Measurements from ENCODE around the gene RASA1. TPM values are rescaled to one million over a fixed set of nuclear protein-coding genes. Genes with fewer than 3 reads are reported as not detected.

RASA1 gene
- total and polyA plus RNA-seq, 10 donors = 13.4 to 54.0 (median 36.6) TPM

DNA sequence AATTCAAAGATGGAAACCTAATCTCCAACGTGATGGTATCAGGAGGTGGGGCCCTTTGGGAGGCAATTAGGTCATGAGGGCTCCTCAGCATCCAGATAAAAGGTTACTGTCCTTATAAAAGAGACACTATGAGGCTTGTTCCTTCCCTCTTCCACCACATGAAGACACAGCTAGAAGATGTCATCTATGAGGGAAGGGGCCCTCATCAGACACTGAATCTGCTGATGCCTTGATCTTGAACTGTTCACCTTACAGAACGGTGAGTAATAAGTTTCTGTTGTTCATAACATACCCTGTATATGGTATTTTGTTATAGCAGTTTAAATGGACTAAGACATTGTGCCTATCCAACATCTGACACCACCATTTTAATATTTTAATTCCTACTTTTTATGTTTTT is 164.8 kb downstream of the RASA1 start:
- no peak for TF ChIP-seq CTCF (IDR thresholded peaks at IDR 0.05 in 8 of 11, conservative IDR thresholded peaks at IDR 0.05 in 3 of 11)
- no peak for TF ChIP-seq POLR2AphosphoS5 (IDR thresholded peaks at IDR 0.05)
- no peak for TF ChIP-seq POLR2A (IDR thresholded peaks at IDR 0.05)
- DNase-seq = no peak
- WGBS, 5 donors = 48 to 67% (median 59%) methylated on average over 2 of the region's 2 CpGs
- Histone ChIP-seq H3K27me3 (replicated peaks in 1 of 7) (no peaks in the 10 kb centered on the region), H3K9me3 (no peaks in the 10 kb centered on the region), H3K36me3 (no peaks in the 10 kb centered on the region), H3K27ac (no peak overlapping the region), H3K4me1 (no peaks in the 10 kb centered on the region), H3K4me3 (no peak overlapping the region)
- intact Hi-C loops (cut with DNase I; ENCODE audit: low total_unique reads) = no loop called here

GRCh38 chr5:87433945-87434344 is 166.3 kb downstream of the RASA1 start:
- whole genome bisulfite sequencing, 5 donors = 68 to 87% (median 81%) methylated on average over 1 of the region's 1 CpG
- Histone ChIP-seq H3K36me3 (no peaks in the 10 kb centered on the region), H3K27me3 (replicated peaks in 1 of 7) (no peaks in the 10 kb centered on the region), H3K4me3 (no peak overlapping the region), H3K27ac (no peak overlapping the region), H3K4me1 (no peaks in the 10 kb centered on the region), H3K9me3 (no peaks in the 10 kb centered on the region)
- DNase-seq = no peak
- no peak for TF ChIP-seq CTCF (IDR thresholded peaks at IDR 0.05 in 8 of 11, conservative IDR thresholded peaks at IDR 0.05 in 3 of 11)
- intact Hi-C loops (cut with DNase I; ENCODE audit: low total_unique reads) = no loop called here

GRCh38 chr5:87434461-87434860 is 166.8 kb downstream of the RASA1 start:
- Histone ChIP-seq H3K4me3 (no peak overlapping the region), H3K36me3 (no peaks in the 10 kb centered on the region), H3K27ac (no peak overlapping the region), H3K4me1 (no peaks in the 10 kb centered on the region), H3K9me3 (peaks cover 0 to 2% (median 0%) of the 10 kb centered on the region in 8 donors), H3K27me3 (replicated peaks in 1 of 7) (no peaks in the 10 kb centered on the region)
- TF ChIP-seq CTCF (IDR thresholded peaks at IDR 0.05 in 8 of 11, conservative IDR thresholded peaks at IDR 0.05 in 3 of 11) (no peak), POLR2AphosphoS5 (IDR thresholded peaks at IDR 0.05) (no peak), POLR2A (IDR thresholded peaks at IDR 0.05) (no peak)
- intact Hi-C loops (cut with DNase I; ENCODE audit: low total_unique reads) = no loop called here
- 63 to 88% (median 79%) methylated on average over 1 of the region's 1 CpG for WGBS, 5 donors
- DNase-seq = no peak

GRCh38 chr5:87435144-87435694 is 167.5 kb downstream of the RASA1 start:
- intact Hi-C loops (cut with DNase I; ENCODE audit: low total_unique reads) = no loop called here

More at GRCh38 chr5:87435144-87435694, 167.5 kb downstream of the RASA1 start:
- no peak for TF ChIP-seq POLR2A (IDR thresholded peaks at IDR 0.05)
- TF ChIP-seq POLR2AphosphoS5 (IDR thresholded peaks at IDR 0.05) = no peak
- no peak for TF ChIP-seq CTCF (IDR thresholded peaks at IDR 0.05 in 8 of 11, conservative IDR thresholded peaks at IDR 0.05 in 3 of 11)
- Histone ChIP-seq H3K27ac (no peak overlapping the region), H3K4me1 (no peaks in the 10 kb centered on the region), H3K36me3 (no peaks in the 10 kb centered on the region), H3K27me3 (replicated peaks in 1 of 7) (no peaks in the 10 kb centered on the region), H3K9me3 (peaks cover 0 to 5% (median 0%) of the 10 kb centered on the region in 8 donors), H3K4me3 (no peak overlapping the region)
- no peak for DNase-seq
- 48 to 58% (median 52%) methylated on average over 2 of the region's 2 CpGs for WGBS, 5 donors

Measured in spleen (tissue), 11 donors.